Heart left ventricle (tissue), 16 donors: Measurements from ENCODE around the gene RNLS. TPM values are rescaled to one million over a fixed set of nuclear protein-coding genes. Genes with fewer than 3 reads are reported as not detected.

Experiments
- ATAC-seq, 4 donors: fragments of 200-7000 bp; cut with Tn5 transposase; one replicate each; pipeline ENCODE4 v1.9.1; 2020 to 2022; ENCODE audit warnings: moderate library complexity in 4 of 4, mild to moderate bottlenecking in 3 of 4, moderate number of reproducible peaks in 1 of 4
- DNase-seq, 5 donors: peaks; one replicate each; pipeline ENCODE4 v3.0.0-alpha.2; 2020
- H3K27ac ChIP-seq, 12 donors: fragments of 200-600 bp; sonication (generic) in 4 of 12; one replicate each; pipeline versions ENCODE4 v1.5.0 to v1.8.0; 2016 to 2022; ENCODE audit warnings: mild to moderate bottlenecking in 2 of 12
- H3K27me3 ChIP-seq, 9 donors: fragments of 200-600 bp; sonication (generic) in 2 of 9; one replicate each; pipeline versions ENCODE4 v1.5.1 to v1.8.0; 2016 to 2022; ENCODE audit warnings: mild to moderate bottlenecking in 3 of 9
- H3K36me3 ChIP-seq, 9 donors: fragments of 200-600 bp; sonication (generic) in 2 of 9; one replicate each; pipeline versions ENCODE4 v1.5.0 to v1.8.0; 2018 to 2022; ENCODE audit warnings: mild to moderate bottlenecking in 2 of 9
- H3K4me1 ChIP-seq, 12 donors: fragments of 200-600 bp; sonication (generic) in 4 of 12; one replicate each; pipeline versions ENCODE4 v1.5.0 to v1.8.0; 2016 to 2022; ENCODE audit warnings: mild to moderate bottlenecking in 3 of 12
- H3K4me3 ChIP-seq, 12 donors: fragments of 200-600 bp; sonication (generic) in 4 of 12; one replicate each; pipeline versions ENCODE4 v1.5.0 to v1.8.0; 2017 to 2022; ENCODE audit warnings: mild to moderate bottlenecking in 9 of 12, moderate library complexity in 4 of 12
- H3K9me3 ChIP-seq, 12 donors: fragments of 200-600 bp; sonication (generic) in 4 of 12; one replicate each; pipeline versions ENCODE4 v1.5.0 to v1.8.0; 2016 to 2022; ENCODE audit warnings: mild to moderate bottlenecking in 1 of 12
- POLR2A ChIP-seq, 2 donors: fragments of 450-650 bp; IDR thresholded peaks; one replicate each; pipeline ENCODE4 v1.6.1; 2017; ENCODE audit warnings: antibody characterized with exemption in 2 of 2, mild to moderate bottlenecking in 2 of 2, moderate library complexity in 2 of 2
- WGBS, 4 donors: extraction: QIAGEN DNeasy Blood & Tissue Kit in 2 of 4; methylation state at CpG; one replicate each; pipeline versions ENCODE4 v1.1.5 to v1.1.7; 2013 to 2018; 5-methylcytosine and 5-hydroxymethylcytosine counted together
- intact Hi-C, 10 donors: fragments of 100-400 bp; cut with DNase I; formaldehyde crosslinking; loops; one replicate each; pipeline versions ENCODE4 v1.11.1 to v1.14.2; 2022
- polyA plus RNA-seq, 2 donors: library from polyadenylated mRNA; stranded (reverse); fragments of 200-250 nt; gene quantifications; one replicate each; pipeline ENCODE4 v1.2.3, GENCODE V29; 2013
- total RNA-seq, 9 donors: library from RNA; depleted of rRNA in 2 of 9; stranded (reverse); fragments of >200 nt in 2 of 9; fragmentation: NEBNext Ultra II Directional in 3 of 9; extraction: Animal tissue kit (Norgen Biotek cat#: 25700) in 3 of 9; gene quantifications; one replicate each; pipeline versions ENCODE4 v1.1.0 to v1.2.4, GENCODE V29; 2016 to 2023
- TF ChIP-seq, protein P1 (sequence below), 12 donors: fragments of 200-600 bp; sonication (generic) in 4 of 12; IDR thresholded peaks; one replicate each; pipeline versions ENCODE4 v1.5.0 to v1.8.0; 2018 to 2022; ENCODE audit warnings: antibody characterized with exemption in 12 of 12, mild to moderate bottlenecking in 5 of 12
- donor health status: ischemic (EF 13 %, LVEDD 7.1; RV severe dilation, severe dysfunction).
- donor health status: healthy with polysubstance abuse.
- donor health status: DM: no; HTN: yes; CAD: no.
- donor health status: DM: no; HTN: no; CAD: no.
- donor health status: ischemic (EF 25% LVEDD 6.9; RV normal size, moderate dysfunction).
- donor health status: ischemic (EF 25% LVEDD 5.7; RV mildly dilated, moderate dysfunction).
- donor health status: healthy.
- donor health status: DM: yes; HTN: yes; CAD: no.
- donor health status: ischemic (EF 35%, LVEDD 5.7; RV mildly dilated, moderate dysfunction).
- donor health status: nonischemic (EF 11% LVEDD 7.7; RV severe dilation, severe dysfunction).
- donor health status: DM: yes; HTN: yes; CAD: no.
- donor health status: PGD.
- donor health status: ischemic (EF 29% LVEDD 5.4; RV normal size, mild dysfunction).
- donor health status: nonischemic (EF 23%, LVEDD 6.1; RV moderate dilation, normal function).

Gene RNLS
- total and polyA plus RNA-seq, 11 donors = 6.6 to 30.7 (median 15.1) TPM

DNA sequence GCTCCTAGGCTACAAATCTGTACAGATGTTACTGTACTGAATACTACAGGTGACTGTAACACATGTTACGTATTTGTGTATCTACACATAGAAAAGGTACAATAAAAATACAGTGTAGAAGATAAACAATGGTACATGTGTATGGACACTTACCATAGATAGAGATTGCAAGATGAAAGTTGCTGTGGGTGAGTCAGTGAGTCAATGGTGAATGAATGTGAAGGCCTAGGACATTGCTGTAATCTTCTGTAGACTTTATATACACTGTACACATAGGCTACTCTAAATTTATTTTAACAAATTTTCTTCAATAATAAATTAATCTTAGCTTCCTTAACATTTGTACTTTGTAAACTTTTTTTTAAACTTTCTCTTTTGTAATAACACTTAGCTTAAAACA is 205.6 kb downstream of the RNLS start:
- 92 to 97% (median 96%) methylated on average over 1 of the region's 1 CpG for WGBS, 4 donors
- TF ChIP-seq, protein P1, sequence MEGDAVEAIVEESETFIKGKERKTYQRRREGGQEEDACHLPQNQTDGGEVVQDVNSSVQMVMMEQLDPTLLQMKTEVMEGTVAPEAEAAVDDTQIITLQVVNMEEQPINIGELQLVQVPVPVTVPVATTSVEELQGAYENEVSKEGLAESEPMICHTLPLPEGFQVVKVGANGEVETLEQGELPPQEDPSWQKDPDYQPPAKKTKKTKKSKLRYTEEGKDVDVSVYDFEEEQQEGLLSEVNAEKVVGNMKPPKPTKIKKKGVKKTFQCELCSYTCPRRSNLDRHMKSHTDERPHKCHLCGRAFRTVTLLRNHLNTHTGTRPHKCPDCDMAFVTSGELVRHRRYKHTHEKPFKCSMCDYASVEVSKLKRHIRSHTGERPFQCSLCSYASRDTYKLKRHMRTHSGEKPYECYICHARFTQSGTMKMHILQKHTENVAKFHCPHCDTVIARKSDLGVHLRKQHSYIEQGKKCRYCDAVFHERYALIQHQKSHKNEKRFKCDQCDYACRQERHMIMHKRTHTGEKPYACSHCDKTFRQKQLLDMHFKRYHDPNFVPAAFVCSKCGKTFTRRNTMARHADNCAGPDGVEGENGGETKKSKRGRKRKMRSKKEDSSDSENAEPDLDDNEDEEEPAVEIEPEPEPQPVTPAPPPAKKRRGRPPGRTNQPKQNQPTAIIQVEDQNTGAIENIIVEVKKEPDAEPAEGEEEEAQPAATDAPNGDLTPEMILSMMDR (IDR thresholded peaks at IDR 0.05) = no peak
- no peak for TF ChIP-seq POLR2A (IDR thresholded peaks at IDR 0.05)
- intact Hi-C loops = no loop called here

DNA sequence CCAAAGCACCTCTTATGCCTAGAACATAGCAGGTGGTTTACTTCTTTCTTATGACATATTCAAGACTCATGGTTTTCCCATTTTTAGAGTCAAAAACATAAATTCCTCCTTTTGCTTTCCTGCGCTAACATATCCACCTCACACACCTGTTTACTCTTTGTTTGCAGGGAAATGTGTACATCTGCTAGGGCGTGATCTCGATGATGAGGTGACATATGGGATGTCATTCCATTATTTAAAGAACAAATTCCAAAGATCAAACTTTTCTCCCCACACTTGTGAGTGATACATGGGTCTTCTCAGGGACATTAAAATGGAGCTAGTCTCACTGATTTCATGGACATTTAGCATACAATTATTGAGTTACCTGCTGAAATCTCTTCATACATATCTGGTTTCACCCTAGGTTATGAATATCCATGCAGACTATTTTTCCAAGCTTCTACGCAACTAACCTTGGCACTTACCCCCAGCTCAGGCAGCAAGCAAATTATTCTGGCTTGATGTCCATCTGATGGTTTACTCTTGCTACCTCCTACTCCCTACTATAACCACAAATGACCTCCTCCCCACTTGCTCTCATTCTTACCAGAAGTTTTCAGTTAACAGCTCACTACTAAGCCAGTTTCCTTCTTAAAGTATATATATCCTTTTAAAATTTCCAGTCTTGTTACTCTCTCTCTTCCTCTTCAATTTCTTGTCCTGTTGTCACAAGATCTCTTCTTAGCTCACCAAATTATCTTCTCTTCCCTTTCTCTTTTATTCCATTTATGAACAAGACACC is 208.5 kb downstream of the RNLS start:
- intact Hi-C loops = no loop called here
- 94 to 97% (median 94%) methylated on average over 4 of the region's 4 CpGs for WGBS, 4 donors
- Histone ChIP-seq H3K36me3 (no peaks in the 10 kb centered on the region), H3K27ac (no peak overlapping the region), H3K4me3 (no peak overlapping the region), H3K4me1 (no peaks in the 10 kb centered on the region), H3K27me3 (no peaks in the 10 kb centered on the region), H3K9me3 (no peaks in the 10 kb centered on the region)
- ATAC-seq (no peak), DNase-seq (no peak)
- no peak for TF ChIP-seq POLR2A (IDR thresholded peaks at IDR 0.05)
- TF ChIP-seq, protein P1 (IDR thresholded peaks at IDR 0.05) = no peak

More for the DNA sequence above, 205.6 kb downstream of the RNLS start:
- Histone ChIP-seq H3K27me3 (no peaks in the 10 kb centered on the region), H3K27ac (no peak overlapping the region), H3K4me3 (no peak overlapping the region), H3K9me3 (no peaks in the 10 kb centered on the region), H3K36me3 (no peaks in the 10 kb centered on the region), H3K4me1 (no peaks in the 10 kb centered on the region)
- DNase-seq (no peak), ATAC-seq (no peak)

DNA sequence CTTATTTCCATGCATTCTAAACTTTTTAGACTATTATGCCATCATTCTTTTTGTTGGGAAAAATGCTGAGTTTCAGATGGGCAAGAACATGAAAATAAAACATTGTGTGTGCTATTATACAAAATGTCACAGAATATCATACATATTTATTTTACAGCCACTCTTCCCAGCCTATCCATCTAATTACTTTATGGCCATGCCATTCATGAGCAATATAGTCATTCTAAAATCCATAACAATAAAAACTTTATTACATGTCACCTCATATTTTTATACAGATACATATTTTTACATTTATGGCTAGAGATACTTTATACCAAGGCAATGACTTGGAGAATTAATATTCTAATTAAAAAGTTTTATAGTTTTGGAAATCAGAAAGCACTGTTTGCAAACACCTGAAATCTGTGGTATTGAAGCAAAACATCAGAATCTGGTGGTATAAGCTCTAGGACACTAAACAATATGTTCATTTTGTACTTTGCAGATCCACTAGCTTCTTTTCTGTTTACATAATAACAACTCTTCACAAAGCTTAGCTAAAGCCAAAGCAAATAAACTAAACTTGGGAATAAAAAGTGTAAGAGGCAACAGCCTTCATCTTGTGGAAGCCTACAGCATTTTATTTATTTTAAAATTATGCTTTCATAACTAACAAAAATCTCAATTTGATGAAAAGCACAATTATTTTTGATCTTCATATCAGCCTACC is 210.1 kb downstream of the RNLS start:
- no peak for DNase-seq
- Histone ChIP-seq H3K4me3 (no peak overlapping the region), H3K4me1 (no peaks in the 10 kb centered on the region), H3K27me3 (no peaks in the 10 kb centered on the region), H3K27ac (no peak overlapping the region), H3K36me3 (no peaks in the 10 kb centered on the region), H3K9me3 (no peaks in the 10 kb centered on the region)
- TF ChIP-seq, protein P1 (IDR thresholded peaks at IDR 0.05) = no peak
- TF ChIP-seq POLR2A (IDR thresholded peaks at IDR 0.05) = no peak
- intact Hi-C loops = no loop called here
- ATAC-seq = no peak

DNA sequence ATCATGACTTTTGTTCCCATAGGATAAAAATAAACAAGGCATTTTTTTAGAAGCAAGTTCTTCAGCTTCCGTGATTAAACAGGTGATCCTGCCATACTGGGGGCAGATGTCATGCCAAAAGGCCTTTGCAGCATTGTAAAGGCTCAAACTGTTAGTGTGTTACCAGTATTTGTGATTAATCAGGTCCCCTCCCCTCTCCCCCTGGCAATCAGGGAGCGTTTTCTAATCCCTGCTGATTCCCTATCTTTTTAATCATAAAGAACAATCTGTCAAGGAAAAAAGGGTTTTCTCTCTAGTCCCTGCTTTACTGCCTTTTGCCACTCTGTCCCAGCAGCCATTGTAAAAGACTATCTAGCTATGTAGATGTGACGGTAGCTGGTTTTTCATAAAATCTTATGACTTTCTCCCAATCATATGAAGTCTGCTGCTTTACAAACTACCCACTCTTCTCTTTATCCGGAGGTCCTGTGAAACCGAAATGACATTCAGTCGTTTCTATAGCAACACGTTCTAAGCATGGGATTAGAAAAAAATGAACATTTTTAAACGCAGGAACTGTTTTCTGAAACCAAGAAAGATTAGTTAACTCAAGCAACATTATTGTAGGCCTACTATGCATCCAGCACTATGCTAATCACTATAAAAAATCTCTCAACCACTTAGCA is 210.9 kb downstream of the RNLS start:
- Histone ChIP-seq H3K36me3 (no peaks in the 10 kb centered on the region), H3K27ac (no peak overlapping the region), H3K4me1 (no peaks in the 10 kb centered on the region), H3K27me3 (no peaks in the 10 kb centered on the region), H3K9me3 (peaks cover 0 to 3% (median 0%) of the 10 kb centered on the region in 12 donors), H3K4me3 (no peak overlapping the region)
- TF ChIP-seq, protein P1 (IDR thresholded peaks at IDR 0.05) = no peak
- no peak for TF ChIP-seq POLR2A (IDR thresholded peaks at IDR 0.05)
- DNase-seq = no peak
- 67 to 76% (median 68%) methylated on average over 8 of the region's 8 CpGs for WGBS, 4 donors
- ATAC-seq = no peak
- intact Hi-C loops = no loop called here
